ENCODE results near the gene GTF2I.
"Not testable (repeated sequence)": the region's sequence is repeated elsewhere in the genome, so short reads cannot be mapped to it uniquely, and the experiment has no call there.

GRCh38 chr7:74704419-74704818 lies 46.9 kb downstream of the GTF2I start:
- not testable (repeated sequence) for TF ChIP-seq EZH2 (IDR thresholded peaks at IDR 0.05; ENCODE audit: low read length, unreplicated experiment); CTCF (conservative IDR thresholded peaks at IDR 0.05; ENCODE audit: low read depth, low read length); EZH2phosphoT487 (IDR thresholded peaks at IDR 0.05; ENCODE audit: borderline replicate concordance, low read length)

All from PC-3 (cell line).